Right ventricle myocardium superior (tissue), 1 donor: ENCODE results near the gene TSN. TPM values are rescaled to one million over a fixed set of nuclear protein-coding genes. Genes with fewer than 3 reads are reported as not detected.
"Not testable (repeated sequence)": the region's sequence is repeated elsewhere in the genome, so short reads cannot be mapped to it uniquely, and the experiment has no call there.

Source experiments
- ATAC-seq: fragments of 200-7000 bp; cut with Tn5 transposase; one replicate; pipeline ENCODE4 v1.9.1; 2020; ENCODE audit warnings: mild to moderate bottlenecking; ENCODE audit not compliant: poor library complexity
- DNase-seq: peaks from one replicate; pipeline ENCODE4 v3.0.0-alpha.2; 2020
- intact Hi-C: fragments of 100-400 bp; cut with DNase I; formaldehyde crosslinking; loops from one replicate; pipeline ENCODE4 v1.11.2; 2022
- long read RNA-seq: library from polyadenylated mRNA; unstranded; transcript quantifications from one replicate; pipeline ENCODE4 v2.0.0, GENCODE V29; 2021
- total RNA-seq: library from RNA; stranded (reverse); fragmentation: NEBNext Ultra II Directional; extraction: Animal tissue kit (Norgen Biotek cat#: 25700); gene quantifications from one replicate; pipeline ENCODE4 v1.2.1, GENCODE V29; 2021
- donor health status: DM: no; HTN: yes; CAD: no; lungs with severe emphysema.

The TSN gene
- 32.8 TPM for total RNA-seq
- long read RNA-seq, transcript TSN-201 (6 exons, 3,420 nt): major isoform, 117 of 121 reads
- long read RNA-seq, partial matches to known transcripts: 0 of 121 reads
- long read RNA-seq, other reads (novel, unspliced or antisense): 2 of 121 reads

GRCh38 chr2:121755237-121756111 lies at the start of gene TSN:
Gene TSN (plus strand): TSS chr2:121755651. CDS start chr2:121755780, 129 bp downstream.
- intact Hi-C loops: no loop called here
- DNase-seq (peak; percentile 99), ATAC-seq (peak; percentile 100)

- ATAC-seq (no peak), DNase-seq (no peak)
- intact Hi-C loops: no loop called here
These were observed 49.5 kb upstream of the TSN start for GRCh38 chr2:121705958-121706357.

- DNase-seq (no peak), ATAC-seq (no peak)
- intact Hi-C loops: no loop called here
These were observed 48.0 kb upstream of the TSN start for GRCh38 chr2:121707344-121707919.

- DNase-seq (no peak), ATAC-seq (no peak)
- intact Hi-C loops: no loop called here
These were observed 47.5 kb upstream of the TSN start for GRCh38 chr2:121707920-121708361.

GRCh38 chr2:121709776-121710469 lies 45.5 kb upstream of the TSN start:
- intact Hi-C loops: no loop called here
- no peak for ATAC-seq
- no peak for DNase-seq

- no peak for ATAC-seq
- intact Hi-C loops: no loop called here
- DNase-seq: no peak
These were observed 44.8 kb upstream of the TSN start for GRCh38 chr2:121710470-121711170.

GRCh38 chr2:121711481-121711880 lies 44.0 kb upstream of the TSN start:
- ATAC-seq, DNase-seq, intact Hi-C loops: not testable (repeated sequence)

GRCh38 chr2:121716126-121716525 lies 39.3 kb upstream of the TSN start:
- no peak for DNase-seq
- ATAC-seq: no peak
- intact Hi-C loops: loop anchor here (5.0 kb wide), 2 partner anchors 189 to 314 kb away; no protein-coding TSS in a partner anchor

- intact Hi-C loops: loop anchor here (5.0 kb wide), 2 partner anchors 190 to 315 kb away; no protein-coding TSS in a partner anchor
- DNase-seq: no peak
- no peak for ATAC-seq
These were observed 37.9 kb upstream of the TSN start for GRCh38 chr2:121717529-121717928.

- no peak for ATAC-seq
- intact Hi-C loops: no loop called here
These were observed 33.5 kb upstream of the TSN start for GRCh38 chr2:121721926-121722325.

GRCh38 chr2:121722479-121722878 lies 33.0 kb upstream of the TSN start:
- intact Hi-C loops: no loop called here
- ATAC-seq (peak; percentile 63), DNase-seq (no peak)

More at GRCh38 chr2:121721926-121722325, 33.5 kb upstream of the TSN start:
- no peak for DNase-seq

GRCh38 chr2:121723316-121723715 lies 32.1 kb upstream of the TSN start:
- intact Hi-C loops: no loop called here
- no peak for DNase-seq
- ATAC-seq: no peak

GRCh38 chr2:121727332-121727731 lies 28.1 kb upstream of the TSN start:
- DNase-seq (no peak), ATAC-seq (peak; percentile 42)
- intact Hi-C loops: no loop called here

- DNase-seq (no peak), ATAC-seq (no peak)
- intact Hi-C loops: no loop called here
These were observed 27.5 kb upstream of the TSN start for GRCh38 chr2:121727950-121728349.

- DNase-seq (no peak), ATAC-seq (no peak)
- intact Hi-C loops: no loop called here
These were observed 24.1 kb upstream of the TSN start for GRCh38 chr2:121731366-121731765.

GRCh38 chr2:121734544-121734943 lies 20.9 kb upstream of the TSN start:
- DNase-seq, intact Hi-C loops, ATAC-seq: not testable (repeated sequence)

GRCh38 chr2:121735518-121736074 lies 19.9 kb upstream of the TSN start:
- DNase-seq (no peak), ATAC-seq (no peak)
- intact Hi-C loops: no loop called here

GRCh38 chr2:121736140-121736461 lies 19.4 kb upstream of the TSN start:
- ATAC-seq (no peak), DNase-seq (no peak)
- intact Hi-C loops: no loop called here
